Right hindlimb (tissue), 1 donor: ENCODE data around the gene ZNF474.

ENCODE experiments used
- DNase-seq: peaks from one replicate; pipeline ENCODE4 v3.0.0-alpha.2; 2018

Gene ZNF474

DNA sequence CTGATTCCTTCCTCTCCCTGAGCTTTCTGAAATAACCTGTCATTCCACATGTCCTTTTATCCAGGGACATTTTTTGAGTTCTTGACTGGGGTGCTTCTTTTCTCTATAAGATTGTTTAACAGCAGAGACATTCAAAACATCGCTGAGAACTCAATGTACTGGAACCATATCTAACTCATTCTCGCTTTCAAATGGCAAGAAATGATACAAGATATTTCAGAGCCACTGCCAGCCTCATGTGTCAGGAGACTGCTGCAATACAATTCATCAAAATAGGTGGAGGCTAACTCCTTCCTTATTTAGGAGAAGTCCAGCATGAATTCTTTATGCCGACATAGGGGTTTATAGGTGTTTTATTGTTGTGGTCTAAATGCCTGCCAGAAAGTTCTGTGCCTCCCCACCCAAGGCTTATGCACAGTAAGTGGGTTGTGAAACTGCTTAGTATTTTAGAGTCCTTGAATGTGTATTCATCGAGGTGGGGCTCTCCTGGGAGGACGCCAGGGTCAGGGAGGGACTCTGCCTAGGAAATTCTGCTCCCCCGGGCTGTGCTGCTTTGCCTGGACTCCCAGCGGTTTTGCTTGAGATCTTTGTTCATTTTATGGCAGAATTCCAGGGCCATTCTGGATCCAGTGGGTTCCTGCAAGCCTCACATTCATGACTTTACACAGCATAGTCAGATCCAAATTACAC, 53.9 kb downstream of the ZNF474 start:
- DNase-seq = peak; percentile 43

DNA sequence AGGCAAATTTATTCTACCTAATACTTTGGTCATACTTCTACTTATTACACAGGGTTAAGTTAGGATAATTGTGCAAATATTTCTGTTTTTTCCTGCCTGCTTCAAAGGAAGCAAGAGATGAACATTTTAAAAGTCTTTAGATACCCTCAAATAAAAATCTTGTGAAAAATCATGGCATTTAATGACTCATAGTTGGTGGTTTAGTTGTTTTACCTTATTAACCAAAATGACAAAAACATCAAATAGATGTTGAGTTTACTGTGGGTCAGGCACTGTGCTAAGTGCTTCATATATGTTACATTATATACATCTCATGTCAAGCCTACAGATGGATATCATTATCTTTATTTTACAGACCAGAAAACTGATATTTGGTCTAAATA, 54.4 kb downstream of the ZNF474 start:
- DNase-seq = no peak

DNA sequence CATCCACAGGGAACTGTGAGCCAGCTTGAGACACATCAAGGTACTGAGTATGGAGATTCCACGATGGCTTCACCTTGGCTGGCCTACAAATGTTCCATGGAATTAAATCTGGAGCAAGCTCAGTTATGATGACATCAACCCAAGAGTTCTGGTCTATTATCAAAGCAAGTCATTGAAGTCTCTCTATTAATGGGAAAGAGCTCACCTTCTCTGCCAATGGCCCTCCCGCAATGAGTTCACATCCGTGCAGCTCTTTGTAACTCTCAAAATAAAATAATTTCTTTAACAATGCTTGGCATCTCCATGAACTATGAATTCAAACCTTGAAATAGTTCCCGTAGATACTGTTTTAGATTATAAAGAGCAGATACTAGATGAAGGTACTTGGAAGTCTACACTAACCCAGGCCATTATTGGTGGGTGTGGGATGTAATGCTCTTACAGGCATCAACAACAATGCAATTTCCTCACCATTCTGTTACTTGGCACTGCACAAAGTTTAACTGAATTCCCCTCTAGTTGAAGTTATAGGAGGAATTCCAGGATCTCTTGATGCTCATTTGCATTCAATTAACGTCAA, 55.4 kb downstream of the ZNF474 start:
- DNase-seq = no peak

DNA sequence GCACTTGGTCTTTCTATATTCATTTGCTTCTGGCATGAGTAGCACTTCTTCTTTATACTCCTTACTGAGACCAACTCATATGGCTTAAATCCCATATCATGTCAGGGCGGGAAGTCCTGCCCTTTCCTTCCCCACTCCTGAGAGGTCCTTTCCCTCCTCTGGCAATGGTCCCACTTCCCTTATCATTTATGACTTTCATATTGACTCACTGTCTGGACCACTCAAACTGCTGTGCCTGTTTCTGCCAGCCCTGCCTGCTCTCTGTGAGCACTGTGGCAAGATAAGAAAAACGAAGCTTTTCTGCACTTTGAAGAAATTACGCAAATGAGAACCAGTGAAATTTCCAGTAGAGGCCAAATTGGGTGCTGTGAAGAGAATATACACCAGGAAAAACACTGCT, 58.1 kb downstream of the ZNF474 start:
- DNase-seq = no peak

DNA sequence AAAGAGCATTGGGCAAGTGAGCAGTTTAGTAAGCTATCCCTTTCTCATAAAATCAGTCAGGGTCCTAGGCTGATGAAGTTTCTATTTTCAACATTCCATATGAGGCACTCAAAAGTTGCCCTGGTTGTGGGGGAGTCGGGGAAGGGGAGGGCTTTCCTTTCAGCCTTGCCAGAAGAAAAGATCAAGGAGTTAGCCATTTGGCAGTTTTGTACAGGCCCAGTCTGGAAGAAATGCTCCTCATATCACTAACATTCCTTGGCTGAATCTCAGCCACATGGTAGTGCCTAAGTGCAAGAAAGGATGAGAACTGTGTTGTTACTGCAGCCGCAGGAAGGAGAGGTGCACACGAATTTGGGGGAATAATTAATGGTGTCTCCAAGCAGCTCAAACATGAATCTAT, 60.8 kb downstream of the ZNF474 start:
- no peak for DNase-seq

DNA sequence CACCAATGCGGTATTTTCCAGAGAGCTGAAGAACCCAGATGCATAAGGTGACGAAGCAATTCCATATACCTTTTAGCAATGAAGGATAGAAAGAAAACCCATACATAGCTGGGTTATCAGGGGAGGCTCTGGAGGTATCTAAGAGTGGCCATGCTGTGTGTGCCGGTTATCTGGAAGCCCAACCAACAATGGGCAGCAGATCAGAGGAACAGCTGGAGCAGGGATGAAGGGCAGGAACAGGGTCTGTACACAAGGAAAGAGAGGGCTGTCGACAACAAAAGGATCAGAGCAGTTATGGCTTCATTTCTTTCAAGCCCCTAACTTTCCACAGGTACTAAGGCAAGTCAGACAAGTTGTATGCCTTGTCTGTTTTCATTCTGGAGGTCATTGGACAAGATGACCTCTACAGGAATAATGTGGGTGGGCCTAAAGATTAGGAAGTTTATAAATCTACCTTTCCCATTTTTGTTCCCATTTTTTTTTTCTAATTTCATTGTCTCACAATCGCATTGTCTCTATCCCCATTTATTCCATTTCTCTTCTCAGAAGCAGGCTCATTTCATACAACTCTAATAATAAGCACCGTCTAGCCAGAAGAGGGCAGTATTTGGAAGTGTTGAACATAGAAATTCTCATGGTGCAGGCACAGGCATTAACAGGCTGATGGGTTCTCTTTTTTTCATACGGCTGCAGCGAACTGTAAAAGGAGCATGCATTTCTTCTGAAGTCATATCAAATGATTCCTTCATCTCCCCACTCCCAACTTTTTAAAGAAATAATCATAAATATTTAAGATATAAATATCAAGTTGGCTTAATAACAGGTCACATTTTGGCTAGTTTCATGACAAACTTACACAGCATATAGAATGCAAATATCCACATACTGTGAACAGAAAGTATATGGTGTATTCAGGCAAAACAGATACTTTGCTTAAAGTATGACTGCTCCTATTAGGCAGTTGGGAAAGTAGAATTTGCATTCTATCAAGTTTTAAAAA, 63.5 kb downstream of the ZNF474 start:
- DNase-seq = peak; percentile 38

DNA sequence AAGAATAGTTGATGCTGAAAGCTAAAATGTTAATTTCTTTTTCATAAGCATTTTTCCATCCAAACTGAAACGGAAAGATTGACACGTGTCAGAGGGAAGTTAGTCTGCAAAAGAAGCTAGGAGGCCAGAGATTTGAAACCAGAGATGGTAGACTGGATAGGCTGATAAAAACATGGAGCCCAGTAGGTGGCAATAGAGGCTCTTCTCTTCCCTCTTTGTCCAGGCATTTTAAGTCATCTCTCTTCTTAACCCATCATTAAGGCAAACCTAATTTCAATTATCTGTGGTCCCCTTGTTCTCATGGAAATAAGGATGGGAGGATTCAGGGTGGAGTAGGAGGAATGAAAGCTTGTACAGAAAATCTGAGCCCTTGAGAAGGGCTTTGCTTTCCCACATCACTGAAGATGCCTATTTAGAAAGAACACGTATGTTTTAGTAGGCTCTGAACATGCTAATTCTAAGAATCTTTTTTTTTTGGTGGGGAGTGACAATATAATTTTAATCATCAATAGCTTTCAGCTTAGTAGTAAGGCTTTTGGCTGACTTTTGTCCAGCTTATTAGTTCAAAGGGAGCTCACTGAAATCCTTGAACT, 66.6 kb downstream of the ZNF474 start:
- peak; percentile 49 for DNase-seq

DNA sequence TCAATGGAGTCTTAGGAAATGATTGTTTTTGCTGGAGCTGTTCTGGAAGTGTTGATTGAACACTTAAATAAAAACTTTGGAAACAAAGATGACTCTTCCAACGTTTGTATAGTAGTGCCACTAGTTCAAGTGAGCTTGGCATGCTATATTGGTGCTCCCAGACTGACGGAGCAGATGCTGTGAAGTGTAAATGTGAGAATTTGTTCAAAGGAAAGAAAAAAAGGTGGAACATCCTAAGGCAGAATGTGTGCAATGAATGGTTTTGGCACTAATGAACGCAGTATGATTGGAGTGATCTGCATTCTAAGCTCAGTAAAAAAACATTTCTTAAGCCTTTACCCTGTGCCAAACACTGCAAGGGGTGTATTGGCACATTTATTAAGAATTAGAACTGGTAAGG, 69.8 kb downstream of the ZNF474 start:
- no peak for DNase-seq

DNA sequence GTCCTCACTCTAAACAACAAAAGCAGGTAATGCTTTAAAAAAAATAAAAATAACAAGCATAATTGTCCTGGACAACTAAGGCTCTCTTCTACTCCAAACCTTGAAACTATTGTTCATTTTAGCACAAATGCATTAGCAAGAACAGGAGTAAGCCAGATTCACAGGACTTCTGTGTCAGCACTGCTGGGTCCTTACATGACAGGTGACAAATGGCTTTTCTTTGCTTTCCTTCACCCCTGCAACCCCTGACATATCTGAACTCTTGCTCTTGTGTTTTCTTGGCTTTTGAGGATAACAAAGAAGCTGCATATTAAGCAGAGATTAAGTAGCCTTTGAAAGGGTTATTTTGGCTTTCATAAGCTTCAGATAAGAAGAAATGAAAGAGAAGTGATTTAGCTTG, 71.1 kb downstream of the ZNF474 start:
- DNase-seq = no peak

DNA sequence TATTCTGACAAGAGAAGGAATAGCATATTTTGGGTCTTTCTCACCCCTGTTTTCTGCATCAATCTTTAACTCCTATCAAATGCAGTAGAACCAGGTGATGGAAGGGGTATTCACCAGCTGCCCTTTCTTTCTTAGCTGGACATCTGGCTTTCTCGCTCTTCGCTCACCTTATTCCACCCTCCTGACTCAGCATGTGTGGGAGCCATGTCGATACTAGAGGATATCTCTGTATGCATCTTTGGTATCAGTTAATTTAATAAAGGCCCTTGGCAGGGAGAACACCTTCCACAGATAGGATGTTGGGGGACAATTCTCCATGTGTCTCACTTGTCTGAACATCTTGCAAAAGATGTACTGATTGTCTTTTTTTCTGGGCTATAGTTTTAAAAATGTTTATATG, 71.5 kb downstream of the ZNF474 start:
- no peak for DNase-seq

DNA sequence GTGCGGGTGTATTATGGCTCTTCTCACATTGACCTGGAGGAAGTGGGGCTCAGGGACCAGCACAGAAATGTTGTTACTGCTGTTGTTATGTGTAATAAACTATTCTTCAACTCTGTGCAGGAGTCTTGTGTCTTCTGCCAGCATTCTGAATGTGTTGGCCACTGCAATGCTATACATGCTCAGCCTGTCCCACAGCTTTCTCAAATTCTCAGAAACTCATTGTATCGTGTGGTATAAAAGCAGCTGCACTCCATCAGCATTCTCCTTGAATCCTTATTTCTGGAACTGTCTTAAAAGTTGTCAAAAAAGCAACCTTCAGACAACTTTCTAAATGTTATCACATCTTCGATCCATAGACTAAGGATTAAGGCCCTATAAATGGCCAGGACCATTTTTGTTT, 72.0 kb downstream of the ZNF474 start:
- no peak for DNase-seq

DNA sequence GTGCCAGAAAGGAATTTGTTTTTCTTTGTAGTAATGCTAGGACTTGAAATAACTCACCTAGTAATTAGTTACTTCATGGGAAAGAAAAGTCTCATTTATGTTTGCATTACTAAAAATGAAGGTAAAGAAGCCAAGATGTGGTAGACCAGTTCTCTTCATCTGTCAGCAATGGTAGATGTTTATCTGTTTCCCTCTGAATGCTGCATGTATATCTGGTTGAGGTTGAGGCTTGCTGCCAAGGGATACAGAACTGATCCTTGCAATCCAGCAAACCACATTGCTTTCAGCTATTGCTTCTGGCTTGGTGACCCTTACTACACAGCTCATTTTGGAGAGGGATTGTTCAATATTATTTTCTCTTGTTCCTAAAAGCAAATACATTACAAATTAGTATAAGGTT, 73.6 kb downstream of the ZNF474 start:
- DNase-seq = no peak
